ENCODE results near the gene SLX9.

The SLX9 gene

DNA sequence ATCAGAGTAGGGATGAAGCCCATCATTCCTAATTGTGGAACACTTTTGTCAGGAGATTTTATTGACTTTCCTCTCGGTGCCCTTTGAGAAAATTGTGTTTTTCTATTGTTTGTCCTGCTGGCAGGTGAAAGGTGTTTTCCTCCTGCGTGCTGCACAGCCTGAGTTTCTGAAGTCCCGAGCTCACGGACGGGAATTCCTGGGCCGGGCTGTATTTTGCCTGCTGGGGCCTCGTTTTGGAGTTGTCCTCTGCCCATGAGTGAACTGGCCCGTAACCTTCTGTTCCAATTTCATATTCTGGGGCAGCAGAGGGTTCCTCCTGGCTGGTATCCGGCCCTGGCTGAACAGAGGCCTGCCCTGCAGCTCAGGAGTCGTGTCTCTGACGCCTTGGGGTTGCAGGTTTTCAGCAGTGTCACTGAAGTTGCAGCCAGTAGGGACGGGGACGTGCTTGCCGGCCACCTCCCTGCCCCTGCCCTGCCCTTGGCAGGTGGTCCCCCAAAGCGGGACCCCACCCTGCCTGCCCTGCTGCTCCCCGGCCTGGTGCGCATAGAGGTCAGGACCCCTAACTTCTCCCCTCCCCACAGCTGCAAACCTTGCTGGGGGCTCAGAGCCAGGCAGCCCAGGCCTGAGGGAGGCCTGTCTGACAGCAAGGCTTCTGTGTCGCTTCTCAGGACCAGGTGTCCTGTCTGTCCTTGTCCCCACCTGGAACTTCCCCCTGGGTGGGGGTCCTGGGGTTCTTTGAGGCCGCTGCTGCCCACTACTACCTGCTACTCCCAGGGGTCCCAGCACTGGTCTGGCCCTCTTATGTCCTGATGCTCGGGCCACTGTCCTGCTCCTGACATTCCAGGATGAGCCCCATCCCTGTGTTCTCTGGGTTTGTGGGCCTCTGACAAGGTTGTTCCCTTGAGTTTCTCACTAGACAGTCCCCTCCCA lies 49.0 kb downstream of the SLX9 start:
- H3K36me3 ChIP-seq (ENCODE audit: insufficient read depth, low read length): no peaks in the 10 kb centered on the region
- TF ChIP-seq EZH2 (IDR thresholded peaks at IDR 0.05) (no peak), POLR2AphosphoS5 (IDR thresholded peaks at IDR 0.05; ENCODE audit: borderline replicate concordance, low read depth, low read length) (no peak), FOXP2 (optimal IDR thresholded peaks at IDR 0.05; ENCODE audit: control extremely low read depth, extremely low read length, insufficient read depth) (no peak)
- no peaks in the 10 kb centered on the region for H3K9me3 ChIP-seq (ENCODE audit: low read depth, low read length)
- no peak for DNase-seq (ENCODE audit: low read depth, low spot score)
- H3K4me3 ChIP-seq: no peak overlapping the region
- H3K9ac ChIP-seq (ENCODE audit: insufficient read length): no peak overlapping the region
- no peak overlapping the region for H3K27ac ChIP-seq

DNA sequence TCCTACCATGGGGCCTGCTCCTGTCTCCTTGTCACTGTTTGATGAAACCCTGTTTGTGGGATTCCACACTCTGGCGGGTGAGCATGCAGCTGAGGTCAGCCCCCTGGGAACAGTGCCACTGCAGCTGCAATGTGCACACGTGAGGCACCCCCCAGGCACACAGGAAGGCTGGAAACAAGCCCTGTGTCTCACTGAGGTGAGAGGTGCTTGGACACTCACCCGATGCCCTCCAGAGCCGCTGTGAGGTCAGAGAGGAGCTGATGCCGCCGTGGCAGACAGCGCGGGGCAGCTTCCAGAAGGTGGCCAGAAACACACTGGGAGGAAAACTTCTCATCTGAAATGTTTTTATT lies 49.7 kb downstream of the SLX9 start:
- peak overlapping the region; percentile 60; the same call in 1 of the 2 replicates for H3K27ac ChIP-seq

DNA sequence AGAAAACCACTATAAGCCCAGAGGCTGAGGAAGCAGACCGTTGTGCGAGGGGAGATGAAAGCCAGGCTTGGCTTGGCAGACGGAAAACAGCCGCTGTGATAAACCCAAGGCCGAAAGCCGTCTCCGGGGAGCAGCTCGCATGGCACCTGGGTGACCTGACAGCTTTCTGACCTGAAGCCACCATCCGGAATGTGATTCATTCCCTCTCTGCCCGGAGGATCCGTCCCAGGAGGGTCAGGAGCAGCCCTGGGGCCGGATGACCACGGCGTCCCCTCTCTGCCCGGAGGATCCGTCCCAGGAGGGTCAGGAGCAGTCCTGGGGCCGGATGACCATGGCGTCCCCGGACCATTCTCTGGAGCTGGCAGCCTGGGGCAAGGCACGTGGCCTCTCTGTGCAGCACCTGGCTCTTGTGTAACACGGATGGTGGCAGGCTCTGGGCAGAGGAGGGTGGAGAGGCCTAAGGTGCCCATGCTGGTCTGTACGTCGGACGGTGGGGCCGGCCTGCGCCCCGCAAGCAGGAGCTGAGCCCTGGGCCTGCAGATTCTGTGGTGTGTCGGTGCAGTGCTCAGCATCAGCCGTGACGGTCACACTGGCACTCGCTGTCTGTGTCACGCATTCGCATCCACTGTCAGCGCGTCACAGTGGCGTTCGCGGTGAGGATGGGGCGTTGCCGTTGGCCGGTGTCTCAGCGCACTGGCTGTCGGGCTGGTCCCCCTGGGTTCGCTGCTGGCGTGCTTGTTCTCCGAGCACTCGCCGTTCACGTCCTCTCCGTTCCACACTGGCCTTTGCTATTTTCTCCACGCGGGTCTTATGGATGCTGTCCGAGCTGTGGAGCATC lies 50.3 kb downstream of the SLX9 start:
- H3K9me3 ChIP-seq (ENCODE audit: low read depth, low read length): no peaks in the 10 kb centered on the region
- H3K4me3 ChIP-seq: no peak overlapping the region
- H3K36me3 ChIP-seq (ENCODE audit: insufficient read depth, low read length): no peaks in the 10 kb centered on the region
- peak overlapping the region; percentile 60; the same call in 1 of the 2 replicates for H3K27ac ChIP-seq
- no peak for DNase-seq (ENCODE audit: low read depth, low spot score)
- no peak for TF ChIP-seq EZH2 (IDR thresholded peaks at IDR 0.05)
- TF ChIP-seq FOXP2 (optimal IDR thresholded peaks at IDR 0.05; ENCODE audit: control extremely low read depth, extremely low read length, insufficient read depth): no peak
- no peak overlapping the region for H3K9ac ChIP-seq (ENCODE audit: insufficient read length)

More for the DNA sequence above, 49.7 kb downstream of the SLX9 start:
- Histone ChIP-seq H3K9ac (ENCODE audit: insufficient read length) (no peak overlapping the region), H3K4me3 (no peak overlapping the region), H3K36me3 (ENCODE audit: insufficient read depth, low read length) (no peaks in the 10 kb centered on the region), H3K9me3 (ENCODE audit: low read depth, low read length) (no peaks in the 10 kb centered on the region)
- TF ChIP-seq EZH2 (IDR thresholded peaks at IDR 0.05): no peak
- no peak for DNase-seq (ENCODE audit: low read depth, low spot score)

DNA sequence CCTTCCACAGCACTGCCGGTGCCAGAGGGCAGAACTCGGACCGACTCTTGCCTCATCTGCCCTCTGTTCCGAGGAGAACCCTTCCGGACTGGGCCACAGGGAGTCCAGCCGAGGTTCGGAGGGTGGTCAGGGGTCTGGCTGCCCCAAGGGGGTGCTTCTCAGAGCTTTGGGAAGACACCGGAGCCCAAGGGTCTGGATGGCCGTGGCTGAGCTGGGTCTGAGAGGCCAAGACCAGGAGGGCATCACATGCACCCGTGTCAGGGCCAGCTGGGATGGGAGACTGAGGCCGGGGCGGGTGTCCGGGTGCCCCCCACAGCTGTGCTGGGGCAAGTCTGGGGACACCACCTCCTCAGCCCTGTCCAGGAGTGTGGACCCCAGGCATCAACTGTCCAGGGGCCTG lies 51.1 kb downstream of the SLX9 start:
- Histone ChIP-seq H3K9ac (ENCODE audit: insufficient read length) (no peak overlapping the region), H3K4me3 (no peak overlapping the region), H3K27ac (no peak overlapping the region), H3K36me3 (ENCODE audit: insufficient read depth, low read length) (no peaks in the 10 kb centered on the region), H3K9me3 (ENCODE audit: low read depth, low read length) (no peaks in the 10 kb centered on the region)
- DNase-seq (ENCODE audit: low read depth, low spot score): no peak
- no peak for TF ChIP-seq FOXP2 (optimal IDR thresholded peaks at IDR 0.05; ENCODE audit: control extremely low read depth, extremely low read length, insufficient read depth)

DNA sequence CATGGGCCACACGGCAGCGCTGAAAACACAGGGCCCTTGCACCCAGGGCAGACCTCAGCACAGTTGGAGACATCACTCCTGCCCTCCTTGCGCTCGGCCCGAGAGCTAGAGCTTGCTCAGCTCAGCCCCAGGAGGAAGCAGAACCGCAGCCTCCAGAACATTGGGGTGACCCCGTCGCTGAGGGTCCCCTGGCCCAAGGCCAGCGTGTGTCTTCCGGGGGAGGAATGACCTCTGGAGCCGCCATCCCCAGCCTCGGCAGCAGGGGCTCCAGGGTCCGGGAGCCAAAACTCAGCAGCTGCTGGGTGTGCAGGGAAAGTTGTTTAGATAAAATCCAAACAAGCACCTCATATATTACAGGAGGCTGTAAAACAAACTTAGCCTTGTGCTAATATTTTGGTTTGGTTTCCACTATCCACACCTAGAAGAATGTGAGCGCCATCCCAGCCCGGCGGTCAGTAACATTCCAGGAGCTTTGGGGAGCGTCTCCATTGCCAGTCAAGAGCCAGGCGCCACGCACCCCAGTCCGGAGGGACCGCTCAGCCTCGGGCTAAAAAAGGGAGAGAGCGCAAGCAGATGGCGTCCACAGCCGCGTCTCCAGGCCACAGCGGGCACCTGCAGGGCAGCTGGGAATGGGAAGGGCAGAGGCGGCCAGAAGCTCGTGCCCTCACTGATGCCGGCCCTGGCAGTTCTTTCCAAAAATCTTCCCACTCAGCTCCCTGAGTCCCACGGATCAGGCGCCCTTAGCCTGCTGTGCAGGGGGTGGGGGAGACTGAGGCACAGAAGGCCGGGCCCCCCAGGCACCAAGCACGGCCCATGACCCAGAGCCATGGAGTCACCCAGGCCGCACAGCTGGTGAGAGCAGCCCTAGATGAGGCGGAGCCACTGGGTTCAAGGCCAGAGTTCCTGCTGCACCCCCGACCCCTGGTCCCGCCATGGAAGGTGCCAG lies 52.0 kb downstream of the SLX9 start:
- no peak for DNase-seq (ENCODE audit: low read depth, low spot score)
- no peak overlapping the region for H3K27ac ChIP-seq
- H3K4me3 ChIP-seq: no peak overlapping the region
- no peak overlapping the region for H3K9ac ChIP-seq (ENCODE audit: insufficient read length)
- H3K36me3 ChIP-seq (ENCODE audit: insufficient read depth, low read length): no peaks in the 10 kb centered on the region
- no peak for TF ChIP-seq EZH2 (IDR thresholded peaks at IDR 0.05)
- TF ChIP-seq FOXP2 (optimal IDR thresholded peaks at IDR 0.05; ENCODE audit: control extremely low read depth, extremely low read length, insufficient read depth): no peak
- TF ChIP-seq POLR2AphosphoS5 (IDR thresholded peaks at IDR 0.05; ENCODE audit: borderline replicate concordance, low read depth, low read length): no peak
- no peaks in the 10 kb centered on the region for H3K9me3 ChIP-seq (ENCODE audit: low read depth, low read length)

DNA sequence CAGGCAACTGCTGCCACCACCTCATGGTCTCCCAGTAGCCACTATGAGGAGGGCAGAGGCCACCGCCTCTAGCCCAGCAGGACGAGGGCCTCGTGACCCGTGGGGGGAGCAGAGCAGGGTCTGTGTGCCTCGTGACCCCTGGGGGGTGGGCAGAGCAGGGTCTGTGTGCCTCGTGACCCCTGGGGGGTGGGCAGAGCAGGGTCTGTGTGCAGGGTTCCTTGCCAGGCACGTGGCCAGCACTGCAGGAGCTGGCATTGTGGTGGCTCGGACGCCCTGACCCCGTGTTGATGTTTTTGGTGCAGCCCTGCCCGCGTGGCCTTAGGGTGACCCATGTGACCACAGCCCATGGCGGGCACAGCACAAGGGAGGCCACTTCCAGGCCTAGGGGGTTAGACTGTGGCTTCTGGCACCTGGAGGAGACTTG lies 52.8 kb downstream of the SLX9 start:
- DNase-seq (ENCODE audit: low read depth, low spot score): no peak
- Histone ChIP-seq H3K27ac (no peak overlapping the region), H3K9me3 (ENCODE audit: low read depth, low read length) (no peaks in the 10 kb centered on the region), H3K9ac (ENCODE audit: insufficient read length) (no peak overlapping the region), H3K4me3 (no peak overlapping the region), H3K36me3 (ENCODE audit: insufficient read depth, low read length) (no peaks in the 10 kb centered on the region)
- TF ChIP-seq POLR2AphosphoS5 (IDR thresholded peaks at IDR 0.05; ENCODE audit: borderline replicate concordance, low read depth, low read length): no peak
- TF ChIP-seq EZH2 (IDR thresholded peaks at IDR 0.05): no peak
- TF ChIP-seq FOXP2 (optimal IDR thresholded peaks at IDR 0.05; ENCODE audit: control extremely low read depth, extremely low read length, insufficient read depth): no peak

DNA sequence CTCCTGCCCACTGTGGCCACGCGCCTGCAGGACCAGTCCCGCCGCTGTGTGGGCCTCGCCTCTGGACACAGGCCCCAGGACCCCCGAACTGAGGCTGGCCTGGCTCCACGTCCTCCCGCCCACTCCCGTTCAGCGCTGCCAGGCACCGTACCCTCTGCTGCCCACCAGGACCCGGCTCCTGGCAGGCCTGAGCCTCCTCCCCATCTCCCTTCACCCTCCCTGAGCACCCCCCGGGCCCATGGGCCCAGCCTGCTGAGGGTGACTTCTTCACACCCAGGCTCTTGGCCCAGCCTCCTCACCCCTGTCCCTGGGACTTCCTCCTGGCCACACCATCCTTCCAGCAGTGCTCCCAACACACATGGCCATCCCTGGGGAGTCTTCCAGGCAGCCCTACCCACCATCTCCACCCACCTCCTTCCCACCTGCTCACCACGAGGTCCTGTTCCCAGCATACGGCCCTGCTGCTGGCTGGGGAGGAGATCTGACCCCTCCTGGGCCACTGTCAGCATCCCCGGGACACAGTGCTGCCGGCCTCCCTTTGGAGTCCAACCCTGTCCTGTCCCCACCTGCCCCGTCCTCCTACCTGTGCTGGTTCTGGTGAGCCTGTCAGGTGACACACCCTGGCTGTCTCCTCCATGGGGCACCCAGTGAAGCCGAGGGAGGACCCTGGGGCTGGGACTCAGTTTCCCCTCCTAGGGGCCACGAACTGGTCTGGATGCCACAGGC lies 53.7 kb downstream of the SLX9 start:
- DNase-seq (ENCODE audit: low read depth, low spot score): no peak
- H3K4me3 ChIP-seq: no peak overlapping the region
- H3K9me3 ChIP-seq (ENCODE audit: low read depth, low read length): no peaks in the 10 kb centered on the region
- H3K27ac ChIP-seq: no peak overlapping the region
- H3K36me3 ChIP-seq (ENCODE audit: insufficient read depth, low read length): no peaks in the 10 kb centered on the region
- no peak overlapping the region for H3K9ac ChIP-seq (ENCODE audit: insufficient read length)
- TF ChIP-seq POLR2AphosphoS5 (IDR thresholded peaks at IDR 0.05; ENCODE audit: borderline replicate concordance, low read depth, low read length) (no peak), EZH2 (IDR thresholded peaks at IDR 0.05) (no peak), FOXP2 (optimal IDR thresholded peaks at IDR 0.05; ENCODE audit: control extremely low read depth, extremely low read length, insufficient read depth) (no peak)

Data from SK-N-MC (cell line).